Astrocyte (in vitro differentiated cells and primary cell): ENCODE data around the gene NPW. TPM values are rescaled to one million over a fixed set of nuclear protein-coding genes. Genes with fewer than 3 reads are reported as not detected.

Source experiments
- DNase-seq: peaks from one replicate; pipeline ENCODE4 v3.0.0-alpha.2; 2010; ENCODE audit warnings: low read depth
- FAIRE-seq: peaks from 2 replicates; lab custom pipeline; 2011; peaks lifted over from hg19 to GRCh38; lab: Jason Lieb, UNC
- H2AFZ ChIP-seq: 2 replicates; pipeline ENCODE4 v1.6.0; 2012; ENCODE audit warnings: low read depth, low read length, inconsistent platforms
- H3K27ac ChIP-seq: 2 replicates; pipeline ENCODE4 v1.5.1; 2011; ENCODE audit warnings: low read depth, low read length, inconsistent platforms
- H3K27me3 ChIP-seq: 2 replicates; pipeline ENCODE4 v1.6.0; 2011; ENCODE audit warnings: low read length, inconsistent platforms; ENCODE audit not compliant: insufficient read depth
- H3K36me3 ChIP-seq: 2 replicates; pipeline ENCODE4 v1.5.1; 2011; ENCODE audit warnings: low read length, inconsistent platforms; ENCODE audit not compliant: insufficient read depth
- H3K4me1 ChIP-seq: 2 replicates; pipeline ENCODE4 v1.5.1; 2011; ENCODE audit warnings: low read length, inconsistent platforms; ENCODE audit not compliant: insufficient read depth
- H3K4me2 ChIP-seq: 2 replicates; pipeline ENCODE4 v1.6.0; 2012; ENCODE audit warnings: low read length, inconsistent platforms
- H3K4me3 ChIP-seq: 2 replicates; pipeline ENCODE4 v1.5.1; 2011; ENCODE audit warnings: low read depth, mild to moderate bottlenecking, low read length, inconsistent platforms; ENCODE audit not compliant: insufficient read depth
- H3K79me2 ChIP-seq: 2 replicates; pipeline ENCODE4 v1.6.0; 2012; ENCODE audit warnings: mild to moderate bottlenecking, low read length, inconsistent platforms; ENCODE audit not compliant: insufficient read depth
- H3K9ac ChIP-seq: 2 replicates; pipeline ENCODE4 v1.6.0; 2012; ENCODE audit warnings: mild to moderate bottlenecking, low read length, inconsistent platforms
- H3K9me3 ChIP-seq: 2 replicates; pipeline ENCODE4 v1.5.1; 2012; ENCODE audit warnings: low read depth, mild to moderate bottlenecking, low read length, inconsistent platforms; ENCODE audit not compliant: insufficient read depth
- H4K20me1 ChIP-seq: 2 replicates; pipeline ENCODE4 v1.6.0; 2012; ENCODE audit warnings: low read length, inconsistent platforms; ENCODE audit not compliant: insufficient read depth
- H3K27ac Mint-ChIP-seq: one replicate; pipeline ENCODE4 v1.8.0; 2021; ENCODE audit warnings: mild to moderate bottlenecking, mixed read lengths; ENCODE audit not compliant: unreplicated experiment
- H3K27me3 Mint-ChIP-seq: one replicate; pipeline ENCODE4 v1.8.0; 2021; ENCODE audit warnings: low read depth, mixed read lengths; ENCODE audit not compliant: unreplicated experiment
- H3K36me3 Mint-ChIP-seq: one replicate; pipeline ENCODE4 v1.8.0; 2021; ENCODE audit warnings: low read depth, mixed read lengths; ENCODE audit not compliant: unreplicated experiment
- H3K4me1 Mint-ChIP-seq: one replicate; pipeline ENCODE4 v1.8.0; 2021; ENCODE audit warnings: low read depth, mixed read lengths; ENCODE audit not compliant: unreplicated experiment
- H3K4me3 Mint-ChIP-seq: one replicate; pipeline ENCODE4 v1.8.0; 2021; ENCODE audit warnings: mild to moderate bottlenecking, moderate library complexity, mixed read lengths; ENCODE audit not compliant: unreplicated experiment
- H3K9me3 Mint-ChIP-seq: one replicate; pipeline ENCODE4 v1.8.0; 2021; ENCODE audit warnings: mild to moderate bottlenecking, mixed read lengths; ENCODE audit not compliant: unreplicated experiment
- EZH2 ChIP-seq: IDR thresholded peaks from 2 replicates; pipeline ENCODE4 v1.6.1; 2012; ENCODE audit warnings: mild to moderate bottlenecking, low read length, inconsistent platforms; ENCODE audit not compliant: insufficient read depth
- total RNA-seq: library from RNA; stranded (reverse); gene quantifications from 2 replicates; pipeline ENCODE4 v1.2.1, GENCODE V29; 2021
- TF ChIP-seq, protein P1 (sequence below): IDR thresholded peaks from 2 replicates; pipeline ENCODE4 v1.5.1; 2011; ENCODE audit warnings: low read depth, mild to moderate bottlenecking, inconsistent platforms, low read length, moderate library complexity; ENCODE audit not compliant: insufficient read depth

The NPW gene
- total RNA-seq, 1 donor from 2014 or later: 2.1 TPM

DNA sequence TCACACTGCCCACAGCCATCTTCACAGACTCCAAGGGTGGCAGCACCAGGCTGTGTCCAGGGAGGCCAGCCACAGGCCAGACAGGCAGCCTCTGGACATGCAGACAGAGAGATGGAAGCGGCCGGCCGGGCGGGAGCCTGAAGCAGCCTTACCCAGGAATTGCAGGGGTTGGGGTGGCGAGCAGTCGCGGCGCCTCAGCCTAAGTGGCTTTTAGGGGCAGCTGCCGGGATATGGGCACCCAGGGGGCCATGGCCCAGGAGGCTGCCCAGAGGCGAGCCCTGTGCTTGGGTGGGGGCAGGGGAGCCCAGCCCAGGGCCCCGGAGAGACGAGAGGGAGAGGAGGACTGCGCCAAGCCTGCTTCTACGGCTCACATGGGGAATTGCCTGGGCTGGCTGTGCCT is 5.7 kb downstream of the NPW start:
- Histone ChIP-seq H3K4me3 (no peak overlapping the region), H3K27me3 (no peaks in the 10 kb centered on the region), H3K4me2 (no peak overlapping the region), H3K9ac (no peak overlapping the region), H3K36me3 (no peaks in the 10 kb centered on the region), H3K27ac (no peak overlapping the region), H3K79me2 (peaks cover 27% of the 10 kb centered on the region), H4K20me1 (peaks cover 23% of the 10 kb centered on the region), H2AFZ (no peak overlapping the region), H3K4me1 (peaks cover 22% of the 10 kb centered on the region), H3K9me3 (no peaks in the 10 kb centered on the region)
- FAIRE-seq: no peak
- no peaks in the 10 kb centered on the region for H3K9me3 Mint-ChIP-seq
- peaks cover 7% of the 10 kb centered on the region for H3K4me1 Mint-ChIP-seq
- H3K27ac Mint-ChIP-seq: no peak overlapping the region
- H3K27me3 Mint-ChIP-seq: peaks cover 9% of the 10 kb centered on the region
- TF ChIP-seq EZH2: no peak
- TF ChIP-seq, protein P1, sequence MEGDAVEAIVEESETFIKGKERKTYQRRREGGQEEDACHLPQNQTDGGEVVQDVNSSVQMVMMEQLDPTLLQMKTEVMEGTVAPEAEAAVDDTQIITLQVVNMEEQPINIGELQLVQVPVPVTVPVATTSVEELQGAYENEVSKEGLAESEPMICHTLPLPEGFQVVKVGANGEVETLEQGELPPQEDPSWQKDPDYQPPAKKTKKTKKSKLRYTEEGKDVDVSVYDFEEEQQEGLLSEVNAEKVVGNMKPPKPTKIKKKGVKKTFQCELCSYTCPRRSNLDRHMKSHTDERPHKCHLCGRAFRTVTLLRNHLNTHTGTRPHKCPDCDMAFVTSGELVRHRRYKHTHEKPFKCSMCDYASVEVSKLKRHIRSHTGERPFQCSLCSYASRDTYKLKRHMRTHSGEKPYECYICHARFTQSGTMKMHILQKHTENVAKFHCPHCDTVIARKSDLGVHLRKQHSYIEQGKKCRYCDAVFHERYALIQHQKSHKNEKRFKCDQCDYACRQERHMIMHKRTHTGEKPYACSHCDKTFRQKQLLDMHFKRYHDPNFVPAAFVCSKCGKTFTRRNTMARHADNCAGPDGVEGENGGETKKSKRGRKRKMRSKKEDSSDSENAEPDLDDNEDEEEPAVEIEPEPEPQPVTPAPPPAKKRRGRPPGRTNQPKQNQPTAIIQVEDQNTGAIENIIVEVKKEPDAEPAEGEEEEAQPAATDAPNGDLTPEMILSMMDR: no peak
- DNase-seq: no peak
- no peaks in the 10 kb centered on the region for H3K36me3 Mint-ChIP-seq
- H3K4me3 Mint-ChIP-seq: no peak overlapping the region

DNA sequence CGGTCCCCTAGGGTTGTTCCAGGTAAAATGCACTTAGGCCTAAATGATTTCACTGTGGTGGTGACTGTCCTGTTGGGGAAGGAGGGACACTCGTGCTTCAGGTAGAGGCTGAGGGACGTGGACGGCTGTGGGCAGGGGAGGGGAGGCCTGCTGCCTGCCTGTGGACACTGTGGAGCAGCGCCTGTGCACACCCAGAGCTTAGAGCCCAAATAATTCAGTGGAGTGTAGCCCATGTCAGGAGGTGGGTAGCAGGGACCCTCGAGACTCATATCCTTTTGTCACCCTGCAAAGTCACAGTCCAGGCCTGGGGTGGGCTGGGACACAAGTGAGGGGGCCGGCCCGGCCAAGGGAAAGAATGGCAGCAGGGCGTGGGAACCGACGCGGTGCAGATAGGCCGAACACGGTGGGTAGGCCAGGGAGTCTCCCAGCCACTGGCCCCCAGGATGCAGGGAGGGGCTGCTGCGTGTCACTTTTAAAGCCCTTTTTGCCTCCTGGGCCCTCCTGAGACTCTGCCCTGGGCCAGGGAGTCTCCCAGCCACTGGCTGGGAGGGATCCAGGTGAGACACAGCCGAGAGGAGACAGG is 6.4 kb downstream of the NPW start:
- peaks cover 18% of the 10 kb centered on the region for H3K4me1 ChIP-seq
- H3K4me1 Mint-ChIP-seq: peaks cover 7% of the 10 kb centered on the region
- peaks cover 27% of the 10 kb centered on the region for H3K79me2 ChIP-seq
- DNase-seq: no peak
- peak overlapping the region; percentile 77 for H3K4me2 ChIP-seq
- no peaks in the 10 kb centered on the region for H3K9me3 ChIP-seq
- no peaks in the 10 kb centered on the region for H3K27me3 ChIP-seq
- no peaks in the 10 kb centered on the region for H3K9me3 Mint-ChIP-seq
- no peaks in the 10 kb centered on the region for H3K36me3 ChIP-seq
- peaks cover 4% of the 10 kb centered on the region for H3K27me3 Mint-ChIP-seq
- H3K4me3 ChIP-seq: peak overlapping the region; percentile 17
- peaks cover 23% of the 10 kb centered on the region for H4K20me1 ChIP-seq
- peak overlapping the region; percentile 77 for H3K4me3 Mint-ChIP-seq
- no peaks in the 10 kb centered on the region for H3K36me3 Mint-ChIP-seq
- H3K27ac Mint-ChIP-seq: no peak overlapping the region
- TF ChIP-seq, protein P1: no peak
- TF ChIP-seq EZH2: no peak
- H3K9ac ChIP-seq: peak overlapping the region; percentile 64
- no peak overlapping the region for H3K27ac ChIP-seq
- peak overlapping the region; percentile 66 for H2AFZ ChIP-seq
- FAIRE-seq: no peak

DNA sequence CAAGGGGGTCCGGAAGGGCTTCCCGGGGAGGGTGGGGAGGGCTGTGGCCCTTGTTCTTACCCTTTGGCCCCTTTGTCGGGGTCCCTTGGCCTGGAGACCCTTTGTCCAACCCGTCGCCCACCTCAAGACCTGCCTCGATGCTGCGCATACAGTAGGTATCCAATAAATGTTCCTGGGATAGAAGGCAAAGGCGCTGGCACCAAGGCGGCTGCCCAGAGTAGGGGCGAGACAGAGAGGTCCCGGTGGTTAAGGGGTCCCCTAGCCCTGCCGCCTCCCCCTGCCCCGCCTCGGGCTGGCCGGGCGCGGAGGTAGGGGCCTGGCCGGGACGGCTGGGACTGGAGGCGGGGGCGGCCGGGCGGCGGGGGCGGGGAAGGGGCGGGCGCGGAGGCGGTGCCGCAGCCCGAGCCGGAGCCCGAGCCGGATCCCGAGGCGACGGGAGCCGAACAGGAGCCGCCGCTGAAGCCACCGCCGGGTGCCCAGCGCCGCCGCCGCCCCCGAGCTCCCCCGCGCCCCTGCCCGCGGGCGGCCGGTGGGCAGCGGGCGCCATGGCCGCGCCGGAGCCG is 7.0 kb downstream of the NPW start, which contains the start of gene NHERF2:
Gene NHERF2 (plus strand): TSS at position 442 of the 563 bp plus-strand sequence. CDS start 104 bp downstream, at position 546.
- H3K27ac ChIP-seq: no peak within 1 kb of the TSS
- H4K20me1 ChIP-seq: peaks cover 23% of the 10 kb centered on the region
- no peaks in the 10 kb centered on the region for H3K9me3 ChIP-seq
- H3K79me2 ChIP-seq: peaks cover 27% of the 10 kb centered on the region
- Mint-ChIP-seq H3K4me3 (peak within 1 kb of the TSS; percentile 96), H3K9me3 (no peaks in the 10 kb centered on the region), H3K36me3 (no peaks in the 10 kb centered on the region), H3K4me1 (peaks cover 7% of the 10 kb centered on the region), H3K27me3 (peaks cover 2% of the 10 kb centered on the region), H3K27ac (peak within 1 kb of the TSS; percentile 66)
- H3K4me1 ChIP-seq: peaks cover 18% of the 10 kb centered on the region
- peak within 1 kb of the TSS; percentile 65 for H3K9ac ChIP-seq
- FAIRE-seq: no peak
- peak within 1 kb of the TSS; percentile 66 for H2AFZ ChIP-seq
- peak within 1 kb of the TSS; percentile 95 for H3K4me2 ChIP-seq
- no peak for TF ChIP-seq EZH2
- TF ChIP-seq, protein P1: no peak
- no peak for DNase-seq
- no peaks in the 10 kb centered on the region for H3K36me3 ChIP-seq
- peak within 1 kb of the TSS; percentile 69 for H3K4me3 ChIP-seq
- no peaks in the 10 kb centered on the region for H3K27me3 ChIP-seq
